ENCODE data around the gene ZNF618.

The ZNF618 gene

GRCh38 chr9:113882636-113883164 lies 6.6 kb downstream of the ZNF618 start:
- no peak for DNase-seq (ENCODE audit: low read depth)

- no peak for DNase-seq (ENCODE audit: low read depth)
Observed at GRCh38 chr9:113885183-113886025, 9.3 kb downstream of the ZNF618 start.

- DNase-seq (ENCODE audit: low read depth), result no peak
Observed at GRCh38 chr9:113886026-113886369, 9.9 kb downstream of the ZNF618 start.

GRCh38 chr9:113886466-113886865 lies 10.4 kb downstream of the ZNF618 start:
- DNase-seq (ENCODE audit: low read depth), result no peak

- no peak for DNase-seq (ENCODE audit: low read depth)
Observed at GRCh38 chr9:113886933-113887332, 10.8 kb downstream of the ZNF618 start.

GRCh38 chr9:113887436-113887835 lies 11.3 kb downstream of the ZNF618 start:
- no peak for DNase-seq (ENCODE audit: low read depth)

- no peak for DNase-seq (ENCODE audit: low read depth)
Observed at GRCh38 chr9:113888336-113888735, 12.2 kb downstream of the ZNF618 start.

- no peak for DNase-seq (ENCODE audit: low read depth)
Observed at GRCh38 chr9:113888976-113889375, 12.9 kb downstream of the ZNF618 start.

- no peak for DNase-seq (ENCODE audit: low read depth)
Observed at GRCh38 chr9:113890704-113891103, 14.6 kb downstream of the ZNF618 start.

GRCh38 chr9:113892861-113893491 lies 16.9 kb downstream of the ZNF618 start:
- DNase-seq (ENCODE audit: low read depth), result no peak

GRCh38 chr9:113894166-113894565 lies 18.1 kb downstream of the ZNF618 start:
- DNase-seq (ENCODE audit: low read depth), result no peak

GRCh38 chr9:113895526-113895925 lies 19.4 kb downstream of the ZNF618 start:
- DNase-seq (ENCODE audit: low read depth), result no peak

- DNase-seq (ENCODE audit: low read depth), result no peak
Observed at GRCh38 chr9:113896713-113897112, 20.6 kb downstream of the ZNF618 start.

GRCh38 chr9:113898151-113898550 lies 22.0 kb downstream of the ZNF618 start:
- no peak for DNase-seq (ENCODE audit: low read depth)

- DNase-seq (ENCODE audit: low read depth), result no peak
Observed at GRCh38 chr9:113898596-113898995, 22.5 kb downstream of the ZNF618 start.

GRCh38 chr9:113899205-113899604 lies 23.1 kb downstream of the ZNF618 start:
- no peak for DNase-seq (ENCODE audit: low read depth)

GRCh38 chr9:113901221-113901688 lies 25.1 kb downstream of the ZNF618 start:
- no peak for DNase-seq (ENCODE audit: low read depth)

GRCh38 chr9:113903514-113904077 lies 27.5 kb downstream of the ZNF618 start:
- DNase-seq (ENCODE audit: low read depth), result no peak

GRCh38 chr9:113906411-113907110 lies 30.5 kb downstream of the ZNF618 start:
- no peak for DNase-seq (ENCODE audit: low read depth)

- DNase-seq (ENCODE audit: low read depth), result no peak
Observed at GRCh38 chr9:113907282-113907681, 31.2 kb downstream of the ZNF618 start.

GRCh38 chr9:113909421-113909820 lies 33.3 kb downstream of the ZNF618 start:
- no peak for DNase-seq (ENCODE audit: low read depth)

GRCh38 chr9:113910036-113910639 lies 34.0 kb downstream of the ZNF618 start:
- no peak for DNase-seq (ENCODE audit: low read depth)

Measured in activated T-cell treated with anti-CD3 and anti-CD28 coated beads for 48 hours (primary cell).